ENCODE results near the gene FREY1. TPM values are rescaled to one million over a fixed set of nuclear protein-coding genes. Genes with fewer than 3 reads are reported as not detected.

Gene FREY1
- total RNA-seq, 1 donor from 2014 or later = 1.1 TPM

DNA sequence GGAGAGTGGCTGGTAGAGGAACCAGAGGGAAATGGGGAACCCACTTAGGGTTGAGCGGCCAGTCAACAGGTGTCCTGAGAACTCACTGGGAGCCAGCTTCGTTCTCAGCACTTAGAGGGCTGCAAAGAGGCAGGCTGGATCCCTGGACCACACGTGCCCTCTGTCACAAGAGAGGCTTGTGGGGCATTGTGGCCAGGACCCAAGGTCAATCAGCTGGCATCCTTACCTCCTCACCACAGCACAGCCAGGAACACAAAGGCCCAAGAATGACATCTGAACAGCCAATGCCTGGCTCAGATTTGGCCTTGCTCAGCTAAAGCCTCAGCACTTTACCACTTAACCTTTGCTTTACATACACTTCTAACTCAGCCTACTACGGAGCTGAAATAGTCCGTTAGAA lies 14.2 kb downstream of the FREY1 start:
- H3K4me1 Mint-ChIP-seq (ENCODE audit: unreplicated experiment) = no peaks in the 10 kb centered on the region
- H3K36me3 Mint-ChIP-seq (ENCODE audit: low read depth, unreplicated experiment) = peaks cover 3% of the 10 kb centered on the region
- no peaks in the 10 kb centered on the region for H3K9me3 Mint-ChIP-seq (ENCODE audit: unreplicated experiment)
- no peak overlapping the region for H3K4me3 Mint-ChIP-seq (ENCODE audit: unreplicated experiment)
- TF ChIP-seq, protein P1, sequence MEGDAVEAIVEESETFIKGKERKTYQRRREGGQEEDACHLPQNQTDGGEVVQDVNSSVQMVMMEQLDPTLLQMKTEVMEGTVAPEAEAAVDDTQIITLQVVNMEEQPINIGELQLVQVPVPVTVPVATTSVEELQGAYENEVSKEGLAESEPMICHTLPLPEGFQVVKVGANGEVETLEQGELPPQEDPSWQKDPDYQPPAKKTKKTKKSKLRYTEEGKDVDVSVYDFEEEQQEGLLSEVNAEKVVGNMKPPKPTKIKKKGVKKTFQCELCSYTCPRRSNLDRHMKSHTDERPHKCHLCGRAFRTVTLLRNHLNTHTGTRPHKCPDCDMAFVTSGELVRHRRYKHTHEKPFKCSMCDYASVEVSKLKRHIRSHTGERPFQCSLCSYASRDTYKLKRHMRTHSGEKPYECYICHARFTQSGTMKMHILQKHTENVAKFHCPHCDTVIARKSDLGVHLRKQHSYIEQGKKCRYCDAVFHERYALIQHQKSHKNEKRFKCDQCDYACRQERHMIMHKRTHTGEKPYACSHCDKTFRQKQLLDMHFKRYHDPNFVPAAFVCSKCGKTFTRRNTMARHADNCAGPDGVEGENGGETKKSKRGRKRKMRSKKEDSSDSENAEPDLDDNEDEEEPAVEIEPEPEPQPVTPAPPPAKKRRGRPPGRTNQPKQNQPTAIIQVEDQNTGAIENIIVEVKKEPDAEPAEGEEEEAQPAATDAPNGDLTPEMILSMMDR (IDR thresholded peaks at IDR 0.05; ENCODE audit: unreplicated experiment) = no peak
- DNase-seq (ENCODE audit: low spot score) = no peak
- H3K27me3 Mint-ChIP-seq (ENCODE audit: unreplicated experiment) = peaks cover 18% of the 10 kb centered on the region
- H3K27ac Mint-ChIP-seq (ENCODE audit: unreplicated experiment) = no peak overlapping the region

DNA sequence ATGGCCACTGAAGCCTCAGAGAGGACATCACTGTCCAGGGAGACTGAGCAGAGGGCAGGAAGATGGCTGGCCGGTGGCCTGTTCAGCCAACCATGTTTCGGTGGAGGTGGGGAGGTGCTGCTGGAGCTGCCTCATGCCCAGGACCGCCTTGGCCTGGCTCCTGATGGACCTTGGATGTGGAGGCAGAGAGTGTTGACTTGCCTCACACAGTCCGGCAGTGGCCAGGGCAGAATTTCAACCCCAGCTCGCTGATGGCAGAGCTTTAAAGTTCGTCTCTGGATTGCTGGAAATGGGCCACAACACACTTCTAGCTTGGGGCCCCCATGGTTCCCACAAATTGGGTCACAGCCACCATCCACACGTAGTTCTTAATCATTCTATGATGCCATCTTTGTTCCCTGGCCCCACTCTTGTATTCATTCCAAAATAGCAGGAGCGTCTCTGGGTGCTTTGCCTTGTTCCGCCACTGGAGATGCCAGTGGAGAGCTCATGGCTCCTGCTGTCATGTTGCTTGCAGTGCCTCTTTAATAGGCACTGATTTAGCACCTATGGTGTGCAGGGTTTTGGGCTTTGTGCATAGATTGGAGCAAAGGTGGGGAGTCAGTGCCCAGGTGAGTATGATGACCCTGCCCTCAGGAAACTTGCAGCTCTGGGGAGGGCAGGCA lies 16.1 kb downstream of the FREY1 start:
- Mint-ChIP-seq H3K9me3 (ENCODE audit: unreplicated experiment) (no peaks in the 10 kb centered on the region), H3K4me1 (ENCODE audit: unreplicated experiment) (no peaks in the 10 kb centered on the region), H3K27ac (ENCODE audit: unreplicated experiment) (no peak overlapping the region), H3K27me3 (ENCODE audit: unreplicated experiment) (peaks cover 17% of the 10 kb centered on the region), H3K36me3 (ENCODE audit: low read depth, unreplicated experiment) (peaks cover 3% of the 10 kb centered on the region), H3K4me3 (ENCODE audit: unreplicated experiment) (no peak overlapping the region)
- no peak for DNase-seq (ENCODE audit: low spot score)
- TF ChIP-seq, protein P1 (IDR thresholded peaks at IDR 0.05; ENCODE audit: unreplicated experiment) = no peak

DNA sequence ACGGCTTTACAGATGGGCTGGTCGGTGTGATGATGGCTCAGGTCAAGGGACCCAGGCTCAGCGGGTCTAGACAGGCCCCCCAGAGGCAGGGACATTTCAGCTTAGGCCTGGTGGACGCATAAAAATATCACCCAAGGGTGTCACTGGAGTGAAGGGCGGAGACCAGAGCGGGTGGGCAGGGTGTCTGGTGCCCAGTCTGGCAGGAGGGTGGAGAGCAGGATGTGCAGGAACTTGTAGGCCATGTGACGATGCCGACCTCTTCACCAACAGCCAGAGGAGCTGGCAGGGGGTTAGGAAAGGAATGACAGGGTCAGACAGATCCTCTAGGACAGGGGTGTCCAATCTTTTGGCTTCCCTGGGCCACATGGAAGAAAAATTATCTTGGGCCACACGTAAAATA lies 17.1 kb downstream of the FREY1 start:
- no peak overlapping the region for H3K27ac Mint-ChIP-seq (ENCODE audit: unreplicated experiment)
- H3K27me3 Mint-ChIP-seq (ENCODE audit: unreplicated experiment) = peaks cover 16% of the 10 kb centered on the region
- H3K4me3 Mint-ChIP-seq (ENCODE audit: unreplicated experiment) = no peak overlapping the region
- no peak for DNase-seq (ENCODE audit: low spot score)
- peaks cover 3% of the 10 kb centered on the region for H3K36me3 Mint-ChIP-seq (ENCODE audit: low read depth, unreplicated experiment)
- H3K4me1 Mint-ChIP-seq (ENCODE audit: unreplicated experiment) = no peaks in the 10 kb centered on the region
- no peaks in the 10 kb centered on the region for H3K9me3 Mint-ChIP-seq (ENCODE audit: unreplicated experiment)
- TF ChIP-seq, protein P1 (IDR thresholded peaks at IDR 0.05; ENCODE audit: unreplicated experiment) = no peak

DNA sequence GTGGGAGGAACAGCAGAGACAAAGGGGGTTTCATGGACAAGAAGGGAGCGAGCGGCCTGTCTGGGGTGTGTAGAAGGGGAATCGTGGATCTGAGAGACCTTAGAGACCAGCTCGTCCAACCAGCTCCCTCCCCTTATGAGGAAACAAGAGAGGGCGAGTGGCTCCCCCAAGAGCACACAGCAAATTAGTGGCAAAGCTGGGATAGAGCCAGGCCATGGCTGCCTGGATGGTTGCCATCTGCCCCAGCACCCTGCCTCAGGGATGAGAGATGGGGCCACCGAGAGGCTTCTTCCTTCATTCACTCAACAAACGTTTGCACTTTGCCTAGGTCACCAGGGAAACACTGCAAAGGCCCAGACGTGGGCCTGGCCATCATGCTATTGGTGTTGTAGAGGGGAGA lies 17.5 kb downstream of the FREY1 start:
- Mint-ChIP-seq H3K9me3 (ENCODE audit: unreplicated experiment) (no peaks in the 10 kb centered on the region), H3K27ac (ENCODE audit: unreplicated experiment) (no peak overlapping the region), H3K4me3 (ENCODE audit: unreplicated experiment) (no peak overlapping the region), H3K36me3 (ENCODE audit: low read depth, unreplicated experiment) (peaks cover 3% of the 10 kb centered on the region), H3K27me3 (ENCODE audit: unreplicated experiment) (peaks cover 18% of the 10 kb centered on the region), H3K4me1 (ENCODE audit: unreplicated experiment) (no peaks in the 10 kb centered on the region)
- no peak for DNase-seq (ENCODE audit: low spot score)
- TF ChIP-seq, protein P1 (IDR thresholded peaks at IDR 0.05; ENCODE audit: unreplicated experiment) = no peak

DNA sequence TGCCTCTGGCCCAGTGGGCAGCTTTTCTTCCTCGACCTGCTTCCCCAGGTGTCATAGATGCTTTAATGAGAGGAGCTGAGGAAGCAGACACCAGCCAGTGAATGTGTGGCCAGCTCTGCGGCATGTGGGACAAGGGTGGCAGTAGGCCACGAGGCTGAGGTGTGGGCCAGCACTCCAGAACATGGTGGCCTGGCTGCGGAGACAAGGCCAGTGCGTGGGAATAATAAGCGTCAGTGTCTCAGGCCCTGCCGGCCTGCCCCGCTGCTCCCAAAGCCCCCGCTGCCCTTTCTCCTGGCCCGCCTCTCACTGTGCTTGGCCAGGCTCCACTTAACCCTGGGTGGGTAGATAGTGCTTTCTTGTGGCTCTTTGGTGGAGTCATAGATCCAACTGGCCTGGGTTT lies 19.5 kb downstream of the FREY1 start:
- peaks cover 20% of the 10 kb centered on the region for H3K27me3 Mint-ChIP-seq (ENCODE audit: unreplicated experiment)
- TF ChIP-seq, protein P1 (IDR thresholded peaks at IDR 0.05; ENCODE audit: unreplicated experiment) = no peak
- H3K36me3 Mint-ChIP-seq (ENCODE audit: low read depth, unreplicated experiment) = peaks cover 3% of the 10 kb centered on the region
- DNase-seq (ENCODE audit: low spot score) = no peak
- no peak overlapping the region for H3K4me3 Mint-ChIP-seq (ENCODE audit: unreplicated experiment)
- no peak overlapping the region for H3K27ac Mint-ChIP-seq (ENCODE audit: unreplicated experiment)
- no peaks in the 10 kb centered on the region for H3K9me3 Mint-ChIP-seq (ENCODE audit: unreplicated experiment)
- no peaks in the 10 kb centered on the region for H3K4me1 Mint-ChIP-seq (ENCODE audit: unreplicated experiment)

Measured in endothelial cell (in vitro differentiated cells).